HEK293 (cell line): ENCODE results near the gene ABT1.
A peak's percentile ranks its signal among the peaks of the same experiment; 100 is the strongest.

ENCODE experiments used
- CTCF ChIP-seq: fragments of 450-650 bp; formaldehyde crosslinking; IDR thresholded peaks from 2 replicates; pipeline ENCODE4 v1.5.1; 2016; ENCODE audit warnings: missing biosample characterization, missing genetic modification characterization
- GLIS2 ChIP-seq: fragments of 450-650 bp; formaldehyde crosslinking; IDR thresholded peaks from 2 replicates; pipeline ENCODE4 v1.5.1; 2016; ENCODE audit warnings: missing biosample characterization, missing genetic modification characterization
- IKZF3 ChIP-seq: fragments of 450-650 bp; IDR thresholded peaks from 2 replicates; pipeline ENCODE4 v1.5.0; 2018; ENCODE audit warnings: missing biosample characterization, mild to moderate bottlenecking, missing genetic modification characterization, moderate library complexity
- KLF7 ChIP-seq: fragments of 450-650 bp; formaldehyde crosslinking; IDR thresholded peaks from 2 replicates; pipeline ENCODE4 v1.5.1; 2016; ENCODE audit warnings: missing biosample characterization, missing genetic modification characterization, borderline replicate concordance
- SP7 ChIP-seq: fragments of 450-650 bp; formaldehyde crosslinking; IDR thresholded peaks from 2 replicates; pipeline ENCODE4 v1.5.1; 2016; ENCODE audit warnings: missing biosample characterization, missing genetic modification characterization
- ZFP69B ChIP-seq: fragments of 450-650 bp; formaldehyde crosslinking; IDR thresholded peaks from 2 replicates; pipeline ENCODE4 v1.5.1; 2016; ENCODE audit warnings: missing biosample characterization, missing genetic modification characterization
- ZNF133 ChIP-seq: fragments of 450-650 bp; formaldehyde crosslinking; IDR thresholded peaks from 2 replicates; pipeline ENCODE4 v1.5.1; 2016; ENCODE audit warnings: missing biosample characterization, missing genetic modification characterization
- ZNF19 ChIP-seq: fragments of 450-650 bp; formaldehyde crosslinking; IDR thresholded peaks from 2 replicates; pipeline ENCODE4; 2016; ENCODE audit warnings: missing biosample characterization, missing genetic modification characterization, low read depth
- ZNF23 ChIP-seq: fragments of 450-650 bp; formaldehyde crosslinking; IDR thresholded peaks from 2 replicates; pipeline ENCODE4 v1.5.1; 2016; ENCODE audit warnings: missing biosample characterization, missing genetic modification characterization, borderline replicate concordance
- ZNF292 ChIP-seq: fragments of 450-650 bp; formaldehyde crosslinking; IDR thresholded peaks from 2 replicates; pipeline ENCODE4 v1.5.1; 2016; ENCODE audit warnings: low read depth, missing biosample characterization, missing genetic modification characterization, borderline replicate concordance
- ZNF354C ChIP-seq: fragments of 450-650 bp; formaldehyde crosslinking; IDR thresholded peaks from 2 replicates; pipeline ENCODE4 v1.5.1; 2016; ENCODE audit warnings: missing biosample characterization, missing genetic modification characterization, low read depth, borderline replicate concordance
- ZNF513 ChIP-seq: fragments of 450-650 bp; IDR thresholded peaks from 2 replicates; pipeline ENCODE4 v1.5.1; 2018; ENCODE audit warnings: missing biosample characterization, missing genetic modification characterization
- ZNF571 ChIP-seq: fragments of 450-650 bp; formaldehyde crosslinking; IDR thresholded peaks from 2 replicates; pipeline ENCODE4 v1.5.0; 2017; ENCODE audit warnings: missing biosample characterization, missing genetic modification characterization
- ZNF600 ChIP-seq: fragments of 450-650 bp; formaldehyde crosslinking; IDR thresholded peaks from 2 replicates; pipeline ENCODE4 v1.5.1; 2016; ENCODE audit warnings: missing biosample characterization, missing genetic modification characterization
- ZNF621 ChIP-seq: fragments of 450-650 bp; formaldehyde crosslinking; IDR thresholded peaks from 2 replicates; pipeline ENCODE4 v1.5.1; 2017; ENCODE audit warnings: missing biosample characterization, missing genetic modification characterization
- ZNF624 ChIP-seq: fragments of 450-650 bp; formaldehyde crosslinking; IDR thresholded peaks from 2 replicates; pipeline ENCODE4 v1.5.1; 2017; ENCODE audit warnings: missing biosample characterization, missing genetic modification characterization
- ZNF701 ChIP-seq: fragments of 450-650 bp; formaldehyde crosslinking; IDR thresholded peaks from 2 replicates; pipeline ENCODE4 v1.5.1; 2016; ENCODE audit warnings: missing biosample characterization, missing genetic modification characterization
- ZNF747 ChIP-seq: fragments of 450-650 bp; formaldehyde crosslinking; IDR thresholded peaks from 2 replicates; pipeline ENCODE4 v1.5.1; 2016; ENCODE audit warnings: missing biosample characterization, missing genetic modification characterization
- ZNF830 ChIP-seq: fragments of 450-650 bp; IDR thresholded peaks from 2 replicates; pipeline ENCODE4 v1.5.0; 2018; ENCODE audit warnings: missing biosample characterization, missing genetic modification characterization, low read depth, mild to moderate bottlenecking, moderate library complexity
- ZNF837 ChIP-seq: fragments of 450-650 bp; formaldehyde crosslinking; IDR thresholded peaks from 2 replicates; pipeline ENCODE4 v1.5.1; 2016; ENCODE audit warnings: missing biosample characterization, missing genetic modification characterization
- TF ChIP-seq, protein P1 (sequence below): fragments of 450-650 bp; formaldehyde crosslinking; IDR thresholded peaks from 2 replicates; pipeline ENCODE4 v1.5.1; 2016; ENCODE audit warnings: missing biosample characterization, missing genetic modification characterization, borderline replicate concordance
- TF ChIP-seq, protein P2 (sequence below): fragments of 450-650 bp; formaldehyde crosslinking; IDR thresholded peaks from 2 replicates; pipeline ENCODE4 v1.5.1; 2016; ENCODE audit warnings: missing biosample characterization, missing genetic modification characterization, borderline replicate concordance
- TF ChIP-seq, protein P3 (sequence below): fragments of 450-650 bp; formaldehyde crosslinking; IDR thresholded peaks from 2 replicates; pipeline ENCODE4 v1.5.1; 2016; ENCODE audit warnings: missing biosample characterization, missing genetic modification characterization
- TF ChIP-seq, protein P4 (sequence below): fragments of 450-650 bp; formaldehyde crosslinking; IDR thresholded peaks from 2 replicates; pipeline ENCODE4 v1.5.1; 2016; ENCODE audit warnings: missing biosample characterization, missing genetic modification characterization
- TF ChIP-seq, protein P5 (sequence below): fragments of 450-650 bp; formaldehyde crosslinking; IDR thresholded peaks from 2 replicates; pipeline ENCODE4 v1.5.1; 2016; ENCODE audit warnings: missing biosample characterization, missing genetic modification characterization

ABT1 gene

DNA sequence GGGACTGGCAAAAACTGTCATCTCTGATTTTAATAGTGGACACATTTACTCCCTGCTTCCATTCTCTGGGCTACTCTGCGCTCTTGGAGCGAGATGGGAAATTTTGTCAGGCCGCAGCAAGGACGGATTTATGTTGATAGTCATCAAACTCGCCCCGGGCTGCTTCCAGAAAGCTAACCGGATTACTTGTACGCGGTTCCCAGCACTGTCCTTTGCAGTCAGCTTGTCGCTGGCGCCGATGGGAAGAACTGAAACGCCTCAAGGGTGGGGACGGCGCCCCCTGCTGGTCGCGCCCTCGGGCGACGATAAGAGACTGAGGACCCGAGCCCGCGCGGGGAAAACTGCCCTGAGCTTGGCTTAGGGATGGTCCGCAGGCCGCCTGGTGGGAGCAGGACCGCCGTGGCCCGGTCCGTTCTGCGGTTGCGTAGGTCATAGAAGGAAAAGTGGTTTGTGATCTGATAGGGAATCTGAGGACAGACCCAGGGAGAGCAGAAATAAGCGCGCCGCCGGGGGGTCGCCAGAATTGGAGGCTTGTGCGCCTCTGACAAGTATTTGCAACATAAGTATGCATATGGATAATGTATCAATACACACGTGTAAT is 984 bp upstream of the ABT1 start (continued):
- TF ChIP-seq, protein P1, sequence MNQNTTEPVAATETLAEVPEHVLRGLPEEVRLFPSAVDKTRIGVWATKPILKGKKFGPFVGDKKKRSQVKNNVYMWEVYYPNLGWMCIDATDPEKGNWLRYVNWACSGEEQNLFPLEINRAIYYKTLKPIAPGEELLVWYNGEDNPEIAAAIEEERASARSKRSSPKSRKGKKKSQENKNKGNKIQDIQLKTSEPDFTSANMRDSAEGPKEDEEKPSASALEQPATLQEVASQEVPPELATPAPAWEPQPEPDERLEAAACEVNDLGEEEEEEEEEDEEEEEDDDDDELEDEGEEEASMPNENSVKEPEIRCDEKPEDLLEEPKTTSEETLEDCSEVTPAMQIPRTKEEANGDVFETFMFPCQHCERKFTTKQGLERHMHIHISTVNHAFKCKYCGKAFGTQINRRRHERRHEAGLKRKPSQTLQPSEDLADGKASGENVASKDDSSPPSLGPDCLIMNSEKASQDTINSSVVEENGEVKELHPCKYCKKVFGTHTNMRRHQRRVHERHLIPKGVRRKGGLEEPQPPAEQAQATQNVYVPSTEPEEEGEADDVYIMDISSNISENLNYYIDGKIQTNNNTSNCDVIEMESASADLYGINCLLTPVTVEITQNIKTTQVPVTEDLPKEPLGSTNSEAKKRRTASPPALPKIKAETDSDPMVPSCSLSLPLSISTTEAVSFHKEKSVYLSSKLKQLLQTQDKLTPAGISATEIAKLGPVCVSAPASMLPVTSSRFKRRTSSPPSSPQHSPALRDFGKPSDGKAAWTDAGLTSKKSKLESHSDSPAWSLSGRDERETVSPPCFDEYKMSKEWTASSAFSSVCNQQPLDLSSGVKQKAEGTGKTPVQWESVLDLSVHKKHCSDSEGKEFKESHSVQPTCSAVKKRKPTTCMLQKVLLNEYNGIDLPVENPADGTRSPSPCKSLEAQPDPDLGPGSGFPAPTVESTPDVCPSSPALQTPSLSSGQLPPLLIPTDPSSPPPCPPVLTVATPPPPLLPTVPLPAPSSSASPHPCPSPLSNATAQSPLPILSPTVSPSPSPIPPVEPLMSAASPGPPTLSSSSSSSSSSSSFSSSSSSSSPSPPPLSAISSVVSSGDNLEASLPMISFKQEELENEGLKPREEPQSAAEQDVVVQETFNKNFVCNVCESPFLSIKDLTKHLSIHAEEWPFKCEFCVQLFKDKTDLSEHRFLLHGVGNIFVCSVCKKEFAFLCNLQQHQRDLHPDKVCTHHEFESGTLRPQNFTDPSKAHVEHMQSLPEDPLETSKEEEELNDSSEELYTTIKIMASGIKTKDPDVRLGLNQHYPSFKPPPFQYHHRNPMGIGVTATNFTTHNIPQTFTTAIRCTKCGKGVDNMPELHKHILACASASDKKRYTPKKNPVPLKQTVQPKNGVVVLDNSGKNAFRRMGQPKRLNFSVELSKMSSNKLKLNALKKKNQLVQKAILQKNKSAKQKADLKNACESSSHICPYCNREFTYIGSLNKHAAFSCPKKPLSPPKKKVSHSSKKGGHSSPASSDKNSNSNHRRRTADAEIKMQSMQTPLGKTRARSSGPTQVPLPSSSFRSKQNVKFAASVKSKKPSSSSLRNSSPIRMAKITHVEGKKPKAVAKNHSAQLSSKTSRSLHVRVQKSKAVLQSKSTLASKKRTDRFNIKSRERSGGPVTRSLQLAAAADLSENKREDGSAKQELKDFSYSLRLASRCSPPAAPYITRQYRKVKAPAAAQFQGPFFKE (tag by site-specific recombination): no peak
- TF ChIP-seq CTCF (tag by site-specific recombination) (peak; percentile 94), ZNF19 (tag by site-specific recombination) (no peak), IKZF3 (peak; percentile 89), ZNF292 (tag by site-specific recombination) (no peak), GLIS2 (peak; percentile 55), ZNF621 (tag by site-specific recombination) (no peak), ZNF701 (tag by site-specific recombination) (no peak), ZNF837 (tag by site-specific recombination) (no peak), ZNF23 (no peak), ZFP69B (tag by site-specific recombination) (no peak), ZNF571 (tag by site-specific recombination) (no peak), ZNF624 (tag by site-specific recombination) (no peak), ZNF600 (tag by site-specific recombination) (peak; percentile 83), ZNF354C (tag by site-specific recombination) (no peak), ZNF133 (tag by site-specific recombination) (no peak), ZNF513 (no peak), ZNF830 (tag by site-specific recombination) (no peak), KLF7 (tag by site-specific recombination) (no peak), SP7 (tag by site-specific recombination) (peak; percentile 59), ZNF747 (tag by site-specific recombination) (no peak)
- TF ChIP-seq, protein P2, sequence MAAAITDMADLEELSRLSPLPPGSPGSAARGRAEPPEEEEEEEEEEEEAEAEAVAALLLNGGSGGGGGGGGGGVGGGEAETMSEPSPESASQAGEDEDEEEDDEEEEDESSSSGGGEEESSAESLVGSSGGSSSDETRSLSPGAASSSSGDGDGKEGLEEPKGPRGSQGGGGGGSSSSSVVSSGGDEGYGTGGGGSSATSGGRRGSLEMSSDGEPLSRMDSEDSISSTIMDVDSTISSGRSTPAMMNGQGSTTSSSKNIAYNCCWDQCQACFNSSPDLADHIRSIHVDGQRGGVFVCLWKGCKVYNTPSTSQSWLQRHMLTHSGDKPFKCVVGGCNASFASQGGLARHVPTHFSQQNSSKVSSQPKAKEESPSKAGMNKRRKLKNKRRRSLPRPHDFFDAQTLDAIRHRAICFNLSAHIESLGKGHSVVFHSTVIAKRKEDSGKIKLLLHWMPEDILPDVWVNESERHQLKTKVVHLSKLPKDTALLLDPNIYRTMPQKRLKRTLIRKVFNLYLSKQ: no peak
- TF ChIP-seq, protein P3, sequence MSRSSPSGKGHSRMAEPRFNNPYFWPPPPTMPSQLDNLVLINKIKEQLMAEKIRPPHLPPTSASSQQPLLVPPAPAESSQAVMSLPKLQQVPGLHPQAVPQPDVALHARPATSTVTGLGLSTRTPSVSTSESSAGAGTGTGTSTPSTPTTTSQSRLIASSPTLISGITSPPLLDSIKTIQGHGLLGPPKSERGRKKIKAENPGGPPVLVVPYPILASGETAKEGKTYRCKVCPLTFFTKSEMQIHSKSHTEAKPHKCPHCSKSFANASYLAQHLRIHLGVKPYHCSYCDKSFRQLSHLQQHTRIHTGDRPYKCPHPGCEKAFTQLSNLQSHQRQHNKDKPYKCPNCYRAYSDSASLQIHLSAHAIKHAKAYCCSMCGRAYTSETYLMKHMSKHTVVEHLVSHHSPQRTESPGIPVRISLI (tag by site-specific recombination): no peak
- TF ChIP-seq, protein P4, sequence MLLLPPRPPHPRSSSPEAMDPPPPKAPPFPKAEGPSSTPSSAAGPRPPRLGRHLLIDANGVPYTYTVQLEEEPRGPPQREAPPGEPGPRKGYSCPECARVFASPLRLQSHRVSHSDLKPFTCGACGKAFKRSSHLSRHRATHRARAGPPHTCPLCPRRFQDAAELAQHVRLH (tag by site-specific recombination): no peak
- TF ChIP-seq, protein P5, sequence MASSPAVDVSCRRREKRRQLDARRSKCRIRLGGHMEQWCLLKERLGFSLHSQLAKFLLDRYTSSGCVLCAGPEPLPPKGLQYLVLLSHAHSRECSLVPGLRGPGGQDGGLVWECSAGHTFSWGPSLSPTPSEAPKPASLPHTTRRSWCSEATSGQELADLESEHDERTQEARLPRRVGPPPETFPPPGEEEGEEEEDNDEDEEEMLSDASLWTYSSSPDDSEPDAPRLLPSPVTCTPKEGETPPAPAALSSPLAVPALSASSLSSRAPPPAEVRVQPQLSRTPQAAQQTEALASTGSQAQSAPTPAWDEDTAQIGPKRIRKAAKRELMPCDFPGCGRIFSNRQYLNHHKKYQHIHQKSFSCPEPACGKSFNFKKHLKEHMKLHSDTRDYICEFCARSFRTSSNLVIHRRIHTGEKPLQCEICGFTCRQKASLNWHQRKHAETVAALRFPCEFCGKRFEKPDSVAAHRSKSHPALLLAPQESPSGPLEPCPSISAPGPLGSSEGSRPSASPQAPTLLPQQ (tag by site-specific recombination): no peak; the same call in 1 of the 2 replicates
